SK-N-SH (cell line): ENCODE data around the gene FAM210B.

Experiments used
- FOXM1 ChIP-seq: IDR thresholded peaks from 2 replicates; pipeline ENCODE4 v1.4.0; 2012; ENCODE audit warnings: low read depth, mild to moderate bottlenecking
- TF ChIP-seq, protein P1 (sequence below): fragments of 200-600 bp; sonication (generic); IDR thresholded peaks from 2 replicates; pipeline ENCODE4 v1.6.1; 2017; ENCODE audit warnings: antibody characterized with exemption, mild to moderate bottlenecking, moderate library complexity

- TF ChIP-seq, protein P1, sequence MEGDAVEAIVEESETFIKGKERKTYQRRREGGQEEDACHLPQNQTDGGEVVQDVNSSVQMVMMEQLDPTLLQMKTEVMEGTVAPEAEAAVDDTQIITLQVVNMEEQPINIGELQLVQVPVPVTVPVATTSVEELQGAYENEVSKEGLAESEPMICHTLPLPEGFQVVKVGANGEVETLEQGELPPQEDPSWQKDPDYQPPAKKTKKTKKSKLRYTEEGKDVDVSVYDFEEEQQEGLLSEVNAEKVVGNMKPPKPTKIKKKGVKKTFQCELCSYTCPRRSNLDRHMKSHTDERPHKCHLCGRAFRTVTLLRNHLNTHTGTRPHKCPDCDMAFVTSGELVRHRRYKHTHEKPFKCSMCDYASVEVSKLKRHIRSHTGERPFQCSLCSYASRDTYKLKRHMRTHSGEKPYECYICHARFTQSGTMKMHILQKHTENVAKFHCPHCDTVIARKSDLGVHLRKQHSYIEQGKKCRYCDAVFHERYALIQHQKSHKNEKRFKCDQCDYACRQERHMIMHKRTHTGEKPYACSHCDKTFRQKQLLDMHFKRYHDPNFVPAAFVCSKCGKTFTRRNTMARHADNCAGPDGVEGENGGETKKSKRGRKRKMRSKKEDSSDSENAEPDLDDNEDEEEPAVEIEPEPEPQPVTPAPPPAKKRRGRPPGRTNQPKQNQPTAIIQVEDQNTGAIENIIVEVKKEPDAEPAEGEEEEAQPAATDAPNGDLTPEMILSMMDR = no peak
- TF ChIP-seq FOXM1 = no peak
These were observed 16.0 kb upstream of the FAM210B start for GRCh38 chr20:56342783-56343182.
